GM12878 (cell line): ENCODE data around the gene HOXD13. TPM values are rescaled to one million over a fixed set of nuclear protein-coding genes. Genes with fewer than 3 reads are reported as not detected.

Experiments
- ATAC-seq: fragments of 200-7000 bp; cut with Tn5 transposase; 3 replicates; pipeline ENCODE4 v1.9.1; 2020; ENCODE audit warnings: mild to moderate bottlenecking, moderate library complexity
- BruUV-seq: library from RNA; stranded (reverse); fragments of 400-500 nt; replicated peaks from 2 replicates; lab custom pipeline; 2021; lab: Mats Ljungman, UMichigan
- CTCF ChIA-PET: fragments of 300-600 bp; sonication (Branson Sonifier 250); formaldehyde crosslinking; extraction: SDS; loops from one replicate; lab custom pipeline; 2021; ENCODE audit warnings: inconsistent platforms; lab: Yijun Ruan, JAX
- POLR2A ChIA-PET: fragments of 350-600 bp; formaldehyde crosslinking; extraction: SDS; loops from one replicate; lab custom pipeline; 2021; ENCODE audit warnings: inconsistent platforms; lab: Charles Lee
- RAD21 ChIA-PET: fragments of 300-600 bp; sonication (Branson Sonifier 250); formaldehyde crosslinking; loops from one replicate; lab custom pipeline; 2023; ENCODE audit warnings: antibody characterized with exemption; ENCODE audit not compliant: unreplicated experiment; lab: Charles Lee
- SMC1A ChIA-PET: fragments of 300-600 bp; sonication (Branson Sonifier 250); formaldehyde crosslinking; loops from one replicate; lab custom pipeline; 2023; ENCODE audit not compliant: unreplicated experiment, uncharacterized antibody; lab: Charles Lee
- DNase-seq: peaks from one replicate; pipeline ENCODE4 v3.0.0-alpha.2; 2011; ENCODE audit warnings: low read depth, low spot score
- FAIRE-seq: peaks from 3 replicates; lab custom pipeline; 2011; peaks lifted over from hg19 to GRCh38; lab: Jason Lieb, UNC
- H2AFZ ChIP-seq: 2 replicates; pipeline ENCODE4 v1.6.0; 2011; ENCODE audit warnings: low read depth, low read length, control low read depth; ENCODE audit not compliant: control insufficient read depth
- H3K27ac ChIP-seq: 2 replicates; pipeline ENCODE4 v1.5.1; 2011; ENCODE audit warnings: control low read depth; ENCODE audit not compliant: control insufficient read depth, insufficient read depth
- H3K27me3 ChIP-seq, 2 experiments: replicated peaks in 1 of 2; 2 replicates each; pipeline versions ENCODE4 v1.6.0 to v1.6.1; 2011; ENCODE audit warnings: low read length in 1 of 2; ENCODE audit not compliant: control insufficient read depth in 2 of 2, insufficient read depth in 2 of 2
- H3K36me3 ChIP-seq, 2 experiments: 2 replicates each; pipeline ENCODE4 v1.5.1; 2011; ENCODE audit warnings: low read length in 1 of 2; ENCODE audit not compliant: control insufficient read depth in 2 of 2, insufficient read depth in 2 of 2
- H3K4me1 ChIP-seq: 2 replicates; pipeline ENCODE4 v1.6.1; 2011; ENCODE audit warnings: mild to moderate bottlenecking, low read length, moderate library complexity, mixed read lengths; ENCODE audit not compliant: control insufficient read depth, insufficient read depth
- H3K4me2 ChIP-seq: 2 replicates; pipeline ENCODE4 v1.6.0; 2011; ENCODE audit warnings: control low read depth; ENCODE audit not compliant: control insufficient read depth, insufficient read depth
- H3K4me3 ChIP-seq: fragments of 200-600 bp; sonication (generic); 2 replicates; pipeline ENCODE4 v1.5.1; 2016
- H3K79me2 ChIP-seq: 2 replicates; pipeline ENCODE4 v1.6.0; 2011; ENCODE audit warnings: low read length; ENCODE audit not compliant: control insufficient read depth, insufficient read depth
- H3K9ac ChIP-seq: 2 replicates; pipeline ENCODE4 v1.8.0; 2011; ENCODE audit warnings: low read length, control low read depth, mixed read lengths; ENCODE audit not compliant: control insufficient read depth, insufficient read depth
- H3K9me3 ChIP-seq: replicated peaks from 3 replicates; pipeline ENCODE4 v1.5.1; 2011; ENCODE audit warnings: mild to moderate bottlenecking, low read length; ENCODE audit not compliant: control insufficient read depth, insufficient read depth
- H4K20me1 ChIP-seq: 2 replicates; pipeline ENCODE4 v1.6.0; 2011; ENCODE audit not compliant: control insufficient read depth, insufficient read depth
- CBX3 ChIP-seq: fragments of 200-600 bp; sonication (generic); IDR thresholded peaks from 2 replicates; pipeline ENCODE4 v1.6.1; 2016; ENCODE audit warnings: low read depth, borderline replicate concordance
- HCFC1 ChIP-seq: fragments of 150-350 bp; IDR thresholded peaks from 2 replicates; pipeline ENCODE4 v1.6.1; 2014; ENCODE audit warnings: low read length
- MEF2B ChIP-seq: fragments of 450-650 bp; IDR thresholded peaks from 2 replicates; pipeline ENCODE4 v1.6.1; 2018; ENCODE audit warnings: mild to moderate bottlenecking, moderate library complexity; ENCODE audit not compliant: partially characterized antibody, poor library complexity, severe bottlenecking
- PAX5 ChIP-seq: IDR thresholded peaks from 2 replicates; pipeline ENCODE4 v1.6.1; 2011; ENCODE audit warnings: low read depth, low read length, borderline replicate concordance
- SIX5 ChIP-seq: IDR thresholded peaks from 2 replicates; pipeline ENCODE4 v1.6.1; 2011; ENCODE audit warnings: mild to moderate bottlenecking, low read depth, low read length, moderate library complexity; ENCODE audit not compliant: severe bottlenecking
- TBL1XR1 ChIP-seq: IDR thresholded peaks from 2 replicates; pipeline ENCODE4 v1.6.1; 2012; ENCODE audit warnings: low read depth, low read length, improper control_type of control experiment
- USF2 ChIP-seq: IDR thresholded peaks from 2 replicates; pipeline ENCODE4 v1.6.1; 2011; ENCODE audit warnings: low read depth, low read length, improper control_type of control experiment, borderline replicate concordance
- WGBS: methylation state at CpG from one replicate; pipeline ENCODE4 v1.1.6; 2016; ENCODE audit warnings: low lambda C conversion rate; ENCODE audit not compliant: insufficient replicate concordance, insufficient coverage; ENCODE audit errors: missing lambda C conversion rate; 5-methylcytosine and 5-hydroxymethylcytosine counted together
- in situ Hi-C: fragments of 300-500 bp; cut with MboI; formaldehyde crosslinking; loops from 9 replicates; pipeline ENCODE4 v1.14.3; 2018; ENCODE audit warnings: mixed read lengths
- intact Hi-C: fragments of 100-400 bp; cut with micrococcal nuclease; formaldehyde crosslinking; loops from one replicate; pipeline ENCODE4 v1.14.2; 2022; ENCODE audit not compliant: unreplicated experiment
- polyA plus RNA-seq, 11 experiments: library from polyadenylated mRNA; depleted of rRNA in 4 of 11; unstranded in 6 of 11; stranded (reverse) in 5 of 11; fragments of >200 nt; fragmentation: Nextera tagmentation in 4 of 11; fragmentation: Illumina TruSeq in 1 of 11; extraction: Ambion mirVana in 4 of 11; extraction: Trizol in 1 of 11; gene quantifications; 1 replicate in 1 of 11; 2 replicates in 10 of 11; pipeline versions ENCODE4 v1.2.1 to v1.2.3, GENCODE V29; 2011 to 2016; ENCODE audit warnings: inconsistent platforms in 2 of 11, missing spikeins in 2 of 11, low read depth in 1 of 11
- total RNA-seq, 4 experiments: library from RNA; depleted of rRNA in 3 of 4; stranded (reverse); fragments of >200 nt in 3 of 4; fragmentation: Illumina TruSeq in 1 of 4; extraction: Trizol in 1 of 4; gene quantifications; 2 replicates each; pipeline versions ENCODE4 v1.2.1 to v1.2.3, GENCODE V29; 2013 to 2021
- TF ChIP-seq, protein P1 (sequence below): IDR thresholded peaks from 2 replicates; pipeline ENCODE4 v1.6.1; 2012; ENCODE audit warnings: mild to moderate bottlenecking, low read depth, low read length

Gene HOXD13
- total and polyA plus RNA-seq, 10 of the 15 experiments (the other 5 are each of a cell fraction or from before 2014, with no cell fraction given) = not detected

GRCh38 chr2:176102309-176102866, 9.9 kb downstream of the HOXD13 start:
- Histone ChIP-seq H3K4me3 (no peak overlapping the region), H3K27me3 (peaks cover 18 to 48% of the 10 kb centered on the region in 2 experiments), H3K9me3 (peaks cover 3% of the 10 kb centered on the region; the same call in 1 of the 3 replicates), H3K4me1 (no peaks in the 10 kb centered on the region), H3K27ac (no peak overlapping the region), H2AFZ (no peak overlapping the region), H3K4me2 (no peak overlapping the region), H4K20me1 (no peaks in the 10 kb centered on the region), H3K79me2 (no peaks in the 10 kb centered on the region), H3K9ac (no peak overlapping the region), H3K36me3 (no peaks in the 10 kb centered on the region)
- intact Hi-C loops = no loop called here
- SMC1A ChIA-PET = interaction anchor here (0.6 to 0.9 kb wide), 2 partner anchors 89 to 412 kb away, joined by 3 to 4 read pairs; no protein-coding TSS in a partner anchor
- CTCF ChIA-PET = interaction anchor here (1.0 to 2.6 kb wide), 5 partner anchors 8 to 412 kb away, joined by 3 to 11 read pairs (median 3); no protein-coding TSS in a partner anchor
- WGBS = 31% methylated on average over 7 of the region's 7 CpGs
- TF ChIP-seq TBL1XR1 (no peak), MEF2B (no peak), HCFC1 (no peak), CBX3 (no peak), SIX5 (no peak), PAX5 (no peak), USF2 (no peak)
- TF ChIP-seq, protein P1, sequence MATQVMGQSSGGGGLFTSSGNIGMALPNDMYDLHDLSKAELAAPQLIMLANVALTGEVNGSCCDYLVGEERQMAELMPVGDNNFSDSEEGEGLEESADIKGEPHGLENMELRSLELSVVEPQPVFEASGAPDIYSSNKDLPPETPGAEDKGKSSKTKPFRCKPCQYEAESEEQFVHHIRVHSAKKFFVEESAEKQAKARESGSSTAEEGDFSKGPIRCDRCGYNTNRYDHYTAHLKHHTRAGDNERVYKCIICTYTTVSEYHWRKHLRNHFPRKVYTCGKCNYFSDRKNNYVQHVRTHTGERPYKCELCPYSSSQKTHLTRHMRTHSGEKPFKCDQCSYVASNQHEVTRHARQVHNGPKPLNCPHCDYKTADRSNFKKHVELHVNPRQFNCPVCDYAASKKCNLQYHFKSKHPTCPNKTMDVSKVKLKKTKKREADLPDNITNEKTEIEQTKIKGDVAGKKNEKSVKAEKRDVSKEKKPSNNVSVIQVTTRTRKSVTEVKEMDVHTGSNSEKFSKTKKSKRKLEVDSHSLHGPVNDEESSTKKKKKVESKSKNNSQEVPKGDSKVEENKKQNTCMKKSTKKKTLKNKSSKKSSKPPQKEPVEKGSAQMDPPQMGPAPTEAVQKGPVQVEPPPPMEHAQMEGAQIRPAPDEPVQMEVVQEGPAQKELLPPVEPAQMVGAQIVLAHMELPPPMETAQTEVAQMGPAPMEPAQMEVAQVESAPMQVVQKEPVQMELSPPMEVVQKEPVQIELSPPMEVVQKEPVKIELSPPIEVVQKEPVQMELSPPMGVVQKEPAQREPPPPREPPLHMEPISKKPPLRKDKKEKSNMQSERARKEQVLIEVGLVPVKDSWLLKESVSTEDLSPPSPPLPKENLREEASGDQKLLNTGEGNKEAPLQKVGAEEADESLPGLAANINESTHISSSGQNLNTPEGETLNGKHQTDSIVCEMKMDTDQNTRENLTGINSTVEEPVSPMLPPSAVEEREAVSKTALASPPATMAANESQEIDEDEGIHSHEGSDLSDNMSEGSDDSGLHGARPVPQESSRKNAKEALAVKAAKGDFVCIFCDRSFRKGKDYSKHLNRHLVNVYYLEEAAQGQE = no peak
- POLR2A ChIA-PET = no interaction called here
- in situ Hi-C loops = no loop called here
- RAD21 ChIA-PET = no interaction called here
- no peak for FAIRE-seq
- ATAC-seq = no peak
- DNase-seq = no peak
- no TSS peak for BruUV-seq
